Measurements from ENCODE around the gene CCNY. TPM values are rescaled to one million over a fixed set of nuclear protein-coding genes. Genes with fewer than 3 reads are reported as not detected.

The CCNY gene
- total RNA-seq, 1 experiment from 2014 or later = 44.2 TPM

Other genes starting within 250 kb of the CCNY start
- 48.9 and 51.9 TPM in 2 replicates for gene CUL2, start 246.2 kb upstream of the CCNY start, total RNA-seq (2014; rRNA removed; shearing (Covaris generic))
- 46.1 and 59.7 TPM in 2 replicates for gene CREM, start 209.7 kb upstream of the CCNY start, total RNA-seq (2014; rRNA removed; shearing (Covaris generic))